ENCODE results near the gene HOXC13.

Gene HOXC13

GRCh38 chr12:53994264-53995001 lies 55.8 kb downstream of the HOXC13 start:
- Histone ChIP-seq H3K36me3 (ENCODE audit: control insufficient read depth, low read length) (no peaks in the 10 kb centered on the region), H3K9me3 (ENCODE audit: control insufficient read depth, insufficient read depth, low read length) (no peaks in the 10 kb centered on the region), H3K4me1 (ENCODE audit: control insufficient read depth, low read length) (peaks cover 25% of the 10 kb centered on the region), H4K20me1 (ENCODE audit: control insufficient read depth, insufficient read depth, low read depth, low read length) (no peaks in the 10 kb centered on the region), H3F3A (ENCODE audit: control insufficient read depth, insufficient read depth) (0 out of 2 replicates have a peak, but pooled peaks cover 2% of the 10 kb centered on the region), H3K9me2 (replicated peaks; ENCODE audit: control insufficient read depth, low read length) (no peaks in the 10 kb centered on the region), H3K27me3 (ENCODE audit: control insufficient read depth, low read length) (peaks cover 96% of the 10 kb centered on the region), H3K4me2 (ENCODE audit: low read length) (no peak overlapping the region), H3K79me2 (ENCODE audit: control insufficient read depth, low read length) (no peaks in the 10 kb centered on the region), H3K27ac (ENCODE audit: low read depth, low read length) (no peak overlapping the region), H3K4me3 (ENCODE audit: low read length) (no peak overlapping the region)
- TF ChIP-seq CTCF (IDR thresholded peaks at IDR 0.05; ENCODE audit: low read depth, low read length, poor library complexity, severe bottlenecking) (no peak), EZH2phosphoT487 (IDR thresholded peaks at IDR 0.05; ENCODE audit: borderline replicate concordance, low read length) (no peak)

- Histone ChIP-seq H3K36me3 (ENCODE audit: control insufficient read depth, low read length) (no peaks in the 10 kb centered on the region), H3K27me3 (ENCODE audit: control insufficient read depth, low read length) (peaks cover 94% of the 10 kb centered on the region), H3K27ac (ENCODE audit: low read depth, low read length) (no peak overlapping the region), H3K9me2 (replicated peaks; ENCODE audit: control insufficient read depth, low read length) (no peaks in the 10 kb centered on the region), H3K4me1 (ENCODE audit: control insufficient read depth, low read length) (peaks cover 19% of the 10 kb centered on the region), H3K4me3 (ENCODE audit: low read length) (no peak overlapping the region), H3K79me2 (ENCODE audit: control insufficient read depth, low read length) (no peaks in the 10 kb centered on the region), H3K9me3 (ENCODE audit: control insufficient read depth, insufficient read depth, low read length) (no peaks in the 10 kb centered on the region), H4K20me1 (ENCODE audit: control insufficient read depth, insufficient read depth, low read depth, low read length) (no peaks in the 10 kb centered on the region), H3K4me2 (ENCODE audit: low read length) (peak overlapping the region; percentile 64), H3F3A (ENCODE audit: control insufficient read depth, insufficient read depth) (no peaks in the 10 kb centered on the region)
- TF ChIP-seq EZH2phosphoT487 (IDR thresholded peaks at IDR 0.05; ENCODE audit: borderline replicate concordance, low read length) = no peak
- TF ChIP-seq CTCF (IDR thresholded peaks at IDR 0.05; ENCODE audit: low read depth, low read length, poor library complexity, severe bottlenecking) = no peak
These were observed 56.4 kb downstream of the HOXC13 start for GRCh38 chr12:53995002-53995377.

- H3K27me3 ChIP-seq (ENCODE audit: control insufficient read depth, low read length) = peaks cover 88% of the 10 kb centered on the region
- H3F3A ChIP-seq (ENCODE audit: control insufficient read depth, insufficient read depth) = no peaks in the 10 kb centered on the region
- H3K4me2 ChIP-seq (ENCODE audit: low read length) = peak overlapping the region; percentile 64
- H3K9me3 ChIP-seq (ENCODE audit: control insufficient read depth, insufficient read depth, low read length) = no peaks in the 10 kb centered on the region
- peaks cover 16% of the 10 kb centered on the region for H3K4me1 ChIP-seq (ENCODE audit: control insufficient read depth, low read length)
- TF ChIP-seq EZH2phosphoT487 (IDR thresholded peaks at IDR 0.05; ENCODE audit: borderline replicate concordance, low read length) (peak; percentile 83), CTCF (IDR thresholded peaks at IDR 0.05; ENCODE audit: low read depth, low read length, poor library complexity, severe bottlenecking) (no peak)
- no peaks in the 10 kb centered on the region for H3K9me2 ChIP-seq (replicated peaks; ENCODE audit: control insufficient read depth, low read length)
- H3K27ac ChIP-seq (ENCODE audit: low read depth, low read length) = no peak overlapping the region
- peak overlapping the region; percentile 45 for H3K4me3 ChIP-seq (ENCODE audit: low read length)
- H3K79me2 ChIP-seq (ENCODE audit: control insufficient read depth, low read length) = no peaks in the 10 kb centered on the region
- H3K36me3 ChIP-seq (ENCODE audit: control insufficient read depth, low read length) = no peaks in the 10 kb centered on the region
- no peaks in the 10 kb centered on the region for H4K20me1 ChIP-seq (ENCODE audit: control insufficient read depth, insufficient read depth, low read depth, low read length)
These were observed 57.0 kb downstream of the HOXC13 start for GRCh38 chr12:53995378-53996239.

Measured in DOHH2 (cell line).